ENCODE data around the gene COL9A3. TPM values are rescaled to one million over a fixed set of nuclear protein-coding genes. Genes with fewer than 3 reads are reported as not detected.

Gene COL9A3
- total and polyA plus RNA-seq, 2 donors from 2014 or later, result 2.3 to 4.3 TPM

- FAIRE-seq (no peak), DNase-seq (no peak)
- H3K36me3 ChIP-seq (ENCODE audit: control insufficient read depth in 2 of 3, insufficient read depth in 3 of 3, low read length in 3 of 3), result no peaks in the 10 kb centered on the region
- no peak for TF ChIP-seq CTCF (IDR thresholded peaks at IDR 0.05; ENCODE audit: borderline replicate concordance, extremely low read depth, insufficient read depth)
- intact Hi-C loops (cut with DNase I), result no loop called here
- no peaks in the 10 kb centered on the region for H3K9me3 ChIP-seq (ENCODE audit: control insufficient read depth in 2 of 3, insufficient read depth in 1 of 3, low read length in 3 of 3)
- H3K27me3 ChIP-seq (ENCODE audit: control insufficient read depth, insufficient read depth, low read length), result no peaks in the 10 kb centered on the region
- H3K9ac ChIP-seq (ENCODE audit: low read length in 3 of 3), result no peak overlapping the region
- peaks cover 0 to 24% (median 0%) of the 10 kb centered on the region in 3 donors for H3K4me1 ChIP-seq (ENCODE audit: control insufficient read depth in 2 of 3, insufficient read depth in 2 of 3, low read depth in 1 of 3, low read length in 3 of 3)
- no peak overlapping the region for H3K27ac ChIP-seq (ENCODE audit: low read depth in 2 of 2, low read length in 2 of 2)
- no peak overlapping the region for H3K4me3 ChIP-seq (ENCODE audit: low read length in 3 of 3)
These were observed 39.4 kb upstream of the COL9A3 start for GRCh38 chr20:62777528-62777830.

GRCh38 chr20:62778058-62778457 lies 38.8 kb upstream of the COL9A3 start:
- Histone ChIP-seq H3K9ac (ENCODE audit: low read length in 3 of 3) (no peak overlapping the region), H3K27ac (ENCODE audit: low read depth in 2 of 2, low read length in 2 of 2) (no peak overlapping the region), H3K36me3 (ENCODE audit: control insufficient read depth in 2 of 3, insufficient read depth in 3 of 3, low read length in 3 of 3) (no peaks in the 10 kb centered on the region), H3K4me1 (ENCODE audit: control insufficient read depth in 2 of 3, insufficient read depth in 2 of 3, low read depth in 1 of 3, low read length in 3 of 3) (peaks cover 0 to 20% (median 0%) of the 10 kb centered on the region in 3 donors), H3K27me3 (ENCODE audit: control insufficient read depth, insufficient read depth, low read length) (no peaks in the 10 kb centered on the region), H3K4me3 (ENCODE audit: low read length in 3 of 3) (no peak overlapping the region), H3K9me3 (ENCODE audit: control insufficient read depth in 2 of 3, insufficient read depth in 1 of 3, low read length in 3 of 3) (no peaks in the 10 kb centered on the region)
- FAIRE-seq, result no peak
- intact Hi-C loops (cut with DNase I), result no loop called here
- DNase-seq, result no peak
- no peak for TF ChIP-seq CTCF (IDR thresholded peaks at IDR 0.05; ENCODE audit: borderline replicate concordance, extremely low read depth, insufficient read depth)

GRCh38 chr20:62778601-62779416 lies 38.0 kb upstream of the COL9A3 start:
- no peak for FAIRE-seq
- H3K4me3 ChIP-seq (ENCODE audit: low read length in 3 of 3), result no peak overlapping the region
- intact Hi-C loops (cut with DNase I), result no loop called here

More at GRCh38 chr20:62778601-62779416, 38.0 kb upstream of the COL9A3 start:
- Histone ChIP-seq H3K27me3 (ENCODE audit: control insufficient read depth, insufficient read depth, low read length) (no peaks in the 10 kb centered on the region), H3K9ac (ENCODE audit: low read length in 3 of 3) (no peak overlapping the region), H3K27ac (ENCODE audit: low read depth in 2 of 2, low read length in 2 of 2) (no peak overlapping the region), H3K9me3 (ENCODE audit: control insufficient read depth in 2 of 3, insufficient read depth in 1 of 3, low read length in 3 of 3) (no peaks in the 10 kb centered on the region), H3K4me1 (ENCODE audit: control insufficient read depth in 2 of 3, insufficient read depth in 2 of 3, low read depth in 1 of 3, low read length in 3 of 3) (peaks cover 0 to 13% (median 0%) of the 10 kb centered on the region in 3 donors), H3K36me3 (ENCODE audit: control insufficient read depth in 2 of 3, insufficient read depth in 3 of 3, low read length in 3 of 3) (no peaks in the 10 kb centered on the region)
- DNase-seq, result no peak
- TF ChIP-seq CTCF (IDR thresholded peaks at IDR 0.05; ENCODE audit: borderline replicate concordance, extremely low read depth, insufficient read depth), result no peak

Measured in kidney (tissue), 14 donors.